Stimulated activated naive CD4-positive, alpha-beta T cell treated with Interleukin-2 at 50 U/mL for 16 hours (primary cell): ENCODE results near the gene CDKAL1.
"Not testable (repeated sequence)": the region's sequence is repeated elsewhere in the genome, so short reads cannot be mapped to it uniquely, and the experiment has no call there.

ENCODE experiments used
- DNase-seq: peaks from one replicate; lab custom pipeline; 2025; lab: John Stamatoyannopoulos, UW

CDKAL1 gene

DNA sequence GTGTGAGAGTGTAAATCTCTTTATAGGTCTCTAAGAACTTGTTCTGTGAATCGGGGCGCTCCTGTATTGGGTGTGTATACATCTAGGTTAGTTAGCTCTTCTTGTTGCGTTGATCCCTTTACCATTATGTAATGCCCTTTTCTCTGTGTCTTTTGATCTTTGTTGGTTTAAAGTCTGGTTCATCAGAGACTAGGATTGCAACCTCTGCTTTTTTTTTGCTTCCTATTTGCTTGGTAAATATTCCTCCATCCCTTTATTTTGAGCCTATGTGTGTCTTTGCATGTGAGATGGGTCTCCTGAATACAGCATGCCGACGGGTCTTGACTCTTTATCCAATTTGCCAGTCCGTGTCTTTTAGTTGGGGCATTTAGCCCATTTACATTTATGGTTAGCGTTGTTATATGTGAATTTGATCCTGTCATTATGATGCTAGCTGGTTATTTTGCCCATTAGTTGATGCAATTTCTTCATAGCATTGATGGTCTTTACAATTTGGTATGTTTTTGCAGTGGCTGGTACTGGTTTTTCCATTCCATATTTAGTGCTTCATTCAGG lies 60.1 kb downstream of the CDKAL1 start:
- not testable (repeated sequence) for DNase-seq

DNA sequence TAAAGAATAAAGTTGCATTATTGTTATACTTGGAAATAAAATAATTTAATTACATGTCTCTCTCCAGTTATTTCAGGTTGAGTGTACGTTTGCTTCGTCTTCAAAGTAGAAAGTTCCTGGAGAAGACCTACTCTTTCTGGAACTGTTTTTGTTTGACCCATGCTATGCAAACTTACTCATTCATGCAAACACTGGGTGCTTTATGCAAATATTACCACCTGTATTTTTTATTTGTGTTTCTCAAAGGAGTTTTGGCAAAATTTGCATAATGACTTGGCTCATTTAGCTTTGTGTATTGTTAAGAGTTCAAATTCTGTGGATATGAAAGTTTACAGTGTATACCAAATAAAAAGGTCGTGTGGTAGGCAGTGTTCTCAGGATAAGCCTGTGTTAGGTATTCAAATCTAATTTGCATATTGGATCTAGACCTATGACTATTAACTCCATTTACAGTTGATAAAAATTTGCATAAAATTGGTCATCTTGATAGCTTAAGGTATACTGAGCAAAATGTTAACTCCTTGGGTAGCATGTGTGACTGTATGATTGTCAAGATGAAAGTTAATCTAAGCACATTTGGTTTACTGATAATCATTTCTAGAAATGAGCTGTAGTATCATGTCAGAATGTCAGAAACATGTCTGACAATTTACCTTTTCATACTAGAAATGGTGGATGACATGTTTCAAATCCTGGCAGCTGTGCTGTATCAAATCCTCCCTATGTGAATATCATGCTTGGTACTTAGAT lies 65.2 kb downstream of the CDKAL1 start:
- DNase-seq, result no peak

DNA sequence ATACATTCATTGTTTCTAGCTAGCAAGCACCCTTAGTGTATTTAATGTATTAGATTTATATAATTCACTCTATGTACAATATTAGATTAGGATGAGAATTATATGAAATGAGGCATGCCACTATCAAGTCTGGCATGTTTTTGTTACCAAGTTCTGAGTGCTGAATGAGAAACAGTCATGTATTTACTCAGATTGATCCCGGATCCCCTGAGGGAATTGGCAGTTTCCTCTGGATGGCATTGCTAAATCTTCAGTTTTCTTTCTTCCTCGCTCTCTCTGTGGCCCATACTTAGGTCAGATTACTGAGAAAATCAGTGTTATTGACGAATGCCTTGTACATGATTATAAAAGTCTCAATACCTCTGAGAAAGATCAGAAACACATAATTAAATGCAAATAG lies 66.6 kb downstream of the CDKAL1 start:
- no peak for DNase-seq

DNA sequence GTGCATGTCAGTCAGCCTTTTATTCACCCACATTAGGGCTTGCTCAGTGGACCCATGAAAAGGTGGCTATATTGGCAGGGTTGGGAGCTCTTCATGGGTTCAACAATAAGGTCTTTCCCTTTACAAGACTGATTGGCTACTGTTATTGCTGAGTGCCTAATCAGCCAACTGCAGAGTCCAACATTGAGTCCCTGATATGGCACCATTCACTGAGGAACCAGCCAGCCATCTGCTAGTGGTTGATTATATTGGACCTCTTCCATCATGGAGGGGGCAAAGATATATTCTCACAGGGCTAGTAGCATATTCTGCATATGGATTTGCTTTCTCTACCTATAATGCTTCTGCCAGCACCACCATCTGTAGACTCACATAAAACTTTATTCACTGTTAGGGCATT lies 69.9 kb downstream of the CDKAL1 start:
- no peak for DNase-seq

DNA sequence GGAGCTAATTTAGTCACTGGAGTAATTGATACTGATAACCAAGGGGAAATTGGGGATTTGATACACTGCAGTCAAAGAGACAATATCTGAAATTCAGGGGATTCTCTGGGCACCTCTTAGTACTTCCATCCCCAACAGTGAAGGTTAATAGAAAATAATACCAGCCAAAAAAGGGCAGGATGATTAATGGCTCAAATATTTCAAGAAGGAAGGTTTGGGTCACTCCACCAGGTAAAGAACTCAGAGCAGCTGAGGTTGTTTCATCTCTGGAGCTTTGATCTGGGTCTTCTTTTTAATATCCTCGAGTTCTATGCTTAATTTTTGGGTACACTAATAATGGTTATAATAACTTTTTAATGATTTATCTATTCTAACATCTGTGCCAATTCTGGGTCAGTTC lies 70.8 kb downstream of the CDKAL1 start:
- no peak for DNase-seq

DNA sequence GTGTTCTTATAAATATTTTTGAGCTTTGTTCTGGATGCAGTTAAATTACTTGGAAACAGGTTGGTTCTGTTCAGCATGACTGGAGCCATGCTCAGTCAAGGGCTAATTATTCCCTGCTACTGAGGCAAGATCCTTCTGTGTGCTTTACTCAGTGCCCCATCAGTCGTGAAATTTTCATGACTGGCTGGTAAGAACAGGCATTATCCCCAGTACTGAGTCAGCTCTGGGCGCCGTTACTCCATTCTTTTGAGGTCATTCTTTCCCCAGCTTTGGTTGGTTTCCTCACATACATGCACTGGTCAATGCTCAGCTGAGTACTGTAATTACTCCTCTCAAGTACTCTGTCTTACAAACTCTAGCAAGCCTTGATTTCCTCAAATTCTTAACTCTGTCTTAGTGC lies 71.3 kb downstream of the CDKAL1 start:
- no peak for DNase-seq

DNA sequence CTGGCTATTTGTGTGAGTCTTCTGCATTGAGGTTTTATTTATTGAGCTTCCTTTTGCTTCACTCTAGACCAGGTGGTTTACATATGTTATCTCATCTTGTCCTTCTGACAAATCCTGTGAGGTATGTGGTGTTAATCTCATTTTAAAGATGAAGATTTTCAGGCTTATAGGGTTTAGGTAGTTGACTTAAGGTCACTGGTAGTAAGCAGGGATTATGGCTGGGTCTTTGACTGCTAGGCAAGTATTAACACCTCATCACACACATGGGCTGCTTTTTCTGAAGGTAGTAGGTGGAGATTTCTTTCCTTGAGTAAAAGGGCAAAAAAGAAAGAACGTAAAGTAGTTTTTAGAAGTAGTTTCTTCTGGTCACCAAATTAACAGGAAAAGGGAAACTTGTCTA lies 72.6 kb downstream of the CDKAL1 start:
- DNase-seq, result no peak

DNA sequence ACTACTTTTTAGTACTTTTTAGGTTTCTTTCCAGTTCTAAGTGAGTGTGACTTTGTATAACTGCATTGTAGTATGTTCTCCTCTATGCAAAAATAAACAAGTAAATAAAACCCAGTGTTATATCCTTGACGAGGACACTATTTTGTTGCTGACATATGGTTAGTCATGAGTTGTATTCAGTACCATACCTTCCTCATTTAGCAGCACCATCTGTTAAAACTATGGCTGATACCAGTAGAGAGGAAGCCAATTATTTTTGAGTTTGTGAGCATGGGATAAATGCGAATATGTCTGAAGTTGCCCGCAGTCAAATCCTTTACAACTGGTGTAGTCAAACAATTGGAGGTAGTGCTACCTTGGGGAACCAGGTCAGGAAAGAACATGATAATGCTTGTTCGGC lies 74.1 kb downstream of the CDKAL1 start:
- DNase-seq, result no peak

DNA sequence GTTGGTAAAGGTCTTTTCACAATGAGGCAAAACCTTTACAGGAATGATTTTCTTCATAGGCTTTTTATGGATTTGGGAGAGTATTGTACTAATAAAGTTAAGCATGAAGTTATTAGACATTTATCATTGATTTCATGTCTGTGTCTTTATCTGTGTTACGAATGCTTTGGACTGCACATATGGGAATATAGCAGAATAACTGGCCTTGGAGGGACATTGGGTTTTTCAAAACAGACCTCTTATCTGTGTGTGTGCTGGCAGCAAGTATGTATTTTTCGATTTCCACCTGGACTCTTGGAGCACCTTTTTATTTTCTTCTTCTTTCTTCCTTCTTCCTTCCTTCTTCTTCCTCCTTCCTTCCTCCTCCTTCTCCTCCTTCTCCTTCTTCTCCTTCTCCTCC lies 74.6 kb downstream of the CDKAL1 start:
- DNase-seq, result no peak

DNA sequence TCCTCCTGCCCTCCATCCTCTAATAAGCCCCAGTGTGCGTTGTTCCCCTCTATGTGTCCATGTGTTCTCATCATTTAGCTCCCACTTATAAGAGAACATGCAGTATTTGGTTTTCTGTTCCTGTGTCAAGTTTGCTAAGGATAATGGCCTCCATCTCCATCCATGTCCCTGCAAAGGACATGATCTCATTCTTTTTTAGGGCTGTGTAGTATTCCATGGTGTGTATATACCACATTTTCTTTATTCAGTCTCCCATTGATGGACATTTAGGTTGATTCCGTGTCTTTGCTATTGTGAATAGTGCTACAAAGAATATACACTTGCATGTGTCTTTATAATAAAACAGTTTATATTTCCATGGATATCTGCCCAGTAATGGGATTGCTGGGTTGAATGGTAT lies 75.7 kb downstream of the CDKAL1 start:
- DNase-seq, result not testable (repeated sequence)

DNA sequence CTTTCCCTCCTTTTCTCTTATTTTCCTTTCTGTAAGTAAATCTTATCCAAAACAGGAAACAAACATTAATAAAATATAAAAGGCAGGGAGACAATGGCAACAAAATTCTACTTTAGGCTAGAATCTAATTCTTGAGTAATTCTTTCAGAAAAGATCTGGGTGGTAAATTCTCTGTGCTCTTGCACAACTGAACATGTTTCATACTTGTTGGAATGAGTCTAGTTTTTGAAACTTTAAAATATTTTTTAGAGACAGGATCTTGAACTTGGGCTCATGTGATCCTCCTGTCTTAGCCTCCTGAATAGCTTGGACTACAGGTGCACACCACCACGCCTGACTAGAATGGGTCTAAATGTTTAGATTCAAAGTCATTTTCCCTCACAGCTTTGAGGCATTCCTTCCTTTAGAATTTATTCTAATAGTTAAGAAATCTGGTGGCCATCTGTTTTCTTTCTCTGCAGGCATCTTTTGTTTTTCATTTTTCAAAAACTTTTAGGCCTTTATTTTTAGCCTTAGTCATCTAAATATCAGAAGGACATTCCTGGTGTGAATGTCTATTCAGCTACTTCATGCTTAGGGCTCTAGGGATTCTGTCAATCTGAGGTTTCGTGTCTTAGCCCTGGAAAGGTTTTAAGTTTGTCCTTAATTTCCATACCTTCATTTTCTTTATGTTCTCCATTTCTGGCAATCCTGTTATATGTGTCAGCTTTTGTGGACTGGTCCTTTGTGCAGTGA lies 76.5 kb downstream of the CDKAL1 start:
- DNase-seq, result no peak

DNA sequence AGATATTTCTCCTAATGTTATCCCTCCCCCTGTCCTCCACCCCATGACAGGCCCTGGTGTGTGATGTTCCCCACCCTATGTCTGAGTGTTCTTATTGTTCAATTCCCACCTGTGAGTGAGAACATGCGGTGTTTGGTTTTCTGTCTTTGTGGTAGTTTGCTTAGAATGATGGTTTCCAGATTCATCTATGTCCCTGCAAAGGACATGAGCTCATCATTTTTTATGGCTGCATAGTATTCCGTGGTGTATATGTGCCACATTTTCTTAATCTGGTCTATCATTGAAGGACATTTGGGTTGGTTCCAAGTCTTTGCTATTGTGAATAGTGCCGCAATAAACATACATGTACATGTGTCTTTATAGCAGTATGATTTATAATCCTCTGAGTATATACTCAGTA lies 83.3 kb downstream of the CDKAL1 start:
- DNase-seq, result not testable (repeated sequence)

DNA sequence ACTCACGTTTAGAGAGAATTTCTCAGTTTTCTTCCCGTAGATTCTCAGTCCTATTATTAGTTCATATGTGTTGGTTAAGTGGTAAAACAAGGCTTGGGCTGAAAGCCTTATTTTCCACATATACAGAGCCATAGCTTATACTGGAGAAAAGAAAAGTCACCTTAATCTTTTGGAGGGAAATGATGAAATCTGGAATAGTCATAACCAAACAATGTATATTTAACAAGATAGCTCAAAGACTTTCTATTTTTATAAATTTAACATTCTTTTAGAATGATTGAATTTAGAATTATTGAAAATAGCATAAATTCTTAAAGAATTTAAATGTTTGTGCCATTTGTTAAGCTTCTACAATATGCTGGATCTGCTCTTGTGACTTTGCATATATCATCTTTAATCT lies 85.8 kb downstream of the CDKAL1 start:
- DNase-seq, result no peak

DNA sequence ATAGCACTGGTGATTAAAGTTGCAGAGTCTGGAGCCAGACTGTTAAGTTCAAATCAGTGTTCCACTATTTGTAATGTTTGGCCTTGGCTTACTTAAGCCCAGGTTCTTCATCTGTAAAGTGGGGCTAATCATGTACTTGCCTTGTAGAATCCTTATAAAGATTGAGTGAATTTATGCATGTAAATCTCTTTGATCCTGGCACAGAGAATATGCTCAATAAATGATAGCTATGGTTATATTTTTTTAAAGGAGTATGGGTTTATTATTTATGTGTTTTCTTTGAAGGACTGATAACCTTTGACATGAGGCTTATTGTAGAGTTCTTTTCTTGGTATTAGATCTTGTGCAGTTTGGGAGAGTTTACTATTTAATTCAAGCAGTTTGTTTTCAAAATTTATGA lies 89.5 kb downstream of the CDKAL1 start:
- no peak for DNase-seq

DNA sequence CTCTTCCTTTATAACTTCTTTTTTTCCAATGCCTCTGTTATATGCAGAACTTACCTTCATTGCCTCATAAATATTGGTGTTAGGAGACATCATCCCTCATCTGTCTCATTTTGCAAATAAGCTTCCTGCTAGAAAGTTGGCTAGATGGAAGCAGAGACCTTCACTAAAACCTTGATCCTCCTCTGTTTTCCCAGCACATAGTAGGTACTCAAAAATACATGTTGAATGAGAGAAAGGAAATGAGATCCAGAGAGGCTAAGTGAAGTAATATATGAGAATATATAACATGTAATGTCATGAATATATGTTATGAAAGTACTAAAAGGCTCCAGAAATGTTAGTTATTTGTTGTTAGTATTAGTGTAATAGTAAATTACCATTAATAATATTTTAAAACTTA lies 91.9 kb downstream of the CDKAL1 start:
- DNase-seq, result no peak

DNA sequence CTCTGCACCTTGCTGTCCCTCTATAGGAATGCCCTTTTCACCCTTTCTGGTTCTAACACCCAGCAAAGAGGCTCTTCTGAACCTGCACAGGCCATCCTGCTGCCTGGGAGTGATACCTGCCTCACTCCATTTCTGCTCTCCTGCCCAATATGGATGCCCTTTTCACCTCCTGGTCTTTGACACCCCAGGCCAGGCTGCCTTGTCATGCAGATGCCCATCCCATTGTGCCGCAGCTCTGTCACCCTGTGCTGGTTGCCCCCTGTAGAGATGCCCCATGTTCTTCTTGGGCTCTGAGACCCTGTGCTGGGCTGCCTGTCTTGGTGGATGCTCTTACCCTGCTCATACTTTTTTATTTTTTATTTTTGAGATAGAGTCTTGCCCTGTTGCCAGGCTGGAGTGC lies 95.3 kb downstream of the CDKAL1 start:
- DNase-seq, result no peak

DNA sequence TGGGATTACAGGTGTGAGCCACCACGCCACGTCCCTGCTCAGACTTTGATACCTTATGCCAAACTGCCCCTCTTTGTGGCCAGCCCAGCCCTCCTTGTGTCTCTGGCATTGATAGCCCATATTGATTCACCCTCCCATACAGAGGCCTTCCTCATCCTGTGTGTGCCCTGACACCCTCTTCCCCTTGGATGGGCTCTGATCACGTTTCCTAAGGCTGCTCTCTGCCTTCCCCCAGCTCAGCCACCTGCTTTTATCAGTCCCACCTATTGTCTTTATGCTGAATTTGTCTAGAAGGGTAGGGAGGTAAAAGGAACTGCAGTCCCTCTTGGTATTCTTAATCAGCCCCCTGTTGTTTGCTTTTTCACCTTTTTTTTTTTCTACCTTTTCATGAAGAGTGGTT lies 95.9 kb downstream of the CDKAL1 start:
- no peak for DNase-seq

DNA sequence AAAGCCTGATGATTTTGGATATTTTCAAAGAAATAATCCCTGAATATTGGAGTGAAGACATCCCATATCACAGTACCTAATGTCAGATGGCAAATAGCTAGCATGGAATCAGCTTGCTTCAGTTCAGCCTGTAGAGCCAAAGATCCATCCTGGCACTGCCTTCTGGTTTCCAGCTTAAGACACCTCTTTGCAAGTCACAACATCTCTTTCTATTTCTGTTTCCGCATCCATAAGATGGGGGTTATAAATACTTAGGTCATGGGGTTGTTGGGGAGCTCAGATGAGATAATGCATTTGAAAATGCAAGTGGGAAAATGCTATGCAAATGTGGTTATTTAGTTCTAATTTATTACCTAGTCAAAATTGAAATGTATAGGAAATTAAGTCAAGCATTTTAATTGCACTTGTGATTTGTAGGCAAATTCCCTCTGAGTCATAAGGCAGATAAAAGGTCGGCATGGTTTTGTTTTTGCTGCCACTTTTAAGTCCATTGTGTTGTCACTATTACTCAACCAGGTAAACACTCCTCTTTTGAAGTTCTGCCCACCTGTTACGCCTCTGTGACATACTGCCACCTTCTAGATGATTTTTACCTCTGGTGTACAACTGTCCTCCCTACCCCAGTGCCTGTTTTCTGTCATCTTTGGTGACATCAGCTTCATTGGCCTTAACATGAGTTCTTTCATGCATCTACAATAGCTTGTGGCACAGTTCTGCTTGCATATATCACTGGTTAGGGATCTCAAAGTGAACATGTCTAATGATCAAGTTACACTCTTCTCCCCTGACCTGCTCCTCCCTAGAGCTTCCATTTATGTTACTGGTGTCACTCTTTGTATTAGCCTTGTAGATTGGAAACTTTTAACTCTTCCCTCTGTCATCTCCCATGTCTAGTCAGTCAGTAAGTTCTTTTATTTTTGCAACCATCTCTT lies 96.6 kb downstream of the CDKAL1 start:
- DNase-seq, result no peak

DNA sequence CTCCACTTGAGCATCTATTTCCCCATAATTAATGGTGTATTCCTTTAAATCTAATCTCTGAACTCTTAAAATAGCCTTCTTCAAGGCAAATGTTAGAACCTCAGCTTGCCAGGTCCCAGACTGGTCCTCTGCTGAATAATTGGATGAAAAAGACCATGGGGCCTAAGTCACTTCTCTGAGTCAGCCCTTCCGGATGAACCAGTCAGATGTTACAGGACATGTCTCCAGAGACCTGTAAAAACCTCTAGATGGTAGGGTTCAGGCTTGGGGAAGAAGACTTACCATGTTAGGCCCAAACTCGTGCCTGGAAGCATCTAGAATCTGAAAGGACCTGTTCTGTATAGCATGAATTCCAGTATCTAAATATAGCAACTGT lies 97.3 kb downstream of the CDKAL1 start:
- no peak for DNase-seq

DNA sequence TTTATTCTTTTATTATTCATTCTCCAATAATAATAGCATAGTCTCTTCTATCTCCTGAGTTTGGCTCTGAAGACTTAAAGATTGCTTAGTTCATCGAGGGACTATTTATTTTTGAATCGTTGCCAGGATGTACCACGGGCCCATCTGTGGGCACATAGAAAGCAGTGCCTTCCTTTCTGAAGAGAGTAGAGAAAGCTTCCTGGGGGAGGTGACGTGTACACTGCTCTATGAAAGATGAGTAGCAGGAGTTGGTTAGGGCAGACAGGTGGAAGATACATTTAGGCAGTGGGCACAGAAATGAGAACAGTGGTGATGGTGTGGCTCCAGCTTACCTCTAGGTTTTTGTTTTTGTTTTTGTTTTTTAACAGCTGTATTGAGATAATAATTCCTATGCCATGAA lies 98.4 kb downstream of the CDKAL1 start:
- DNase-seq, result no peak

DNA sequence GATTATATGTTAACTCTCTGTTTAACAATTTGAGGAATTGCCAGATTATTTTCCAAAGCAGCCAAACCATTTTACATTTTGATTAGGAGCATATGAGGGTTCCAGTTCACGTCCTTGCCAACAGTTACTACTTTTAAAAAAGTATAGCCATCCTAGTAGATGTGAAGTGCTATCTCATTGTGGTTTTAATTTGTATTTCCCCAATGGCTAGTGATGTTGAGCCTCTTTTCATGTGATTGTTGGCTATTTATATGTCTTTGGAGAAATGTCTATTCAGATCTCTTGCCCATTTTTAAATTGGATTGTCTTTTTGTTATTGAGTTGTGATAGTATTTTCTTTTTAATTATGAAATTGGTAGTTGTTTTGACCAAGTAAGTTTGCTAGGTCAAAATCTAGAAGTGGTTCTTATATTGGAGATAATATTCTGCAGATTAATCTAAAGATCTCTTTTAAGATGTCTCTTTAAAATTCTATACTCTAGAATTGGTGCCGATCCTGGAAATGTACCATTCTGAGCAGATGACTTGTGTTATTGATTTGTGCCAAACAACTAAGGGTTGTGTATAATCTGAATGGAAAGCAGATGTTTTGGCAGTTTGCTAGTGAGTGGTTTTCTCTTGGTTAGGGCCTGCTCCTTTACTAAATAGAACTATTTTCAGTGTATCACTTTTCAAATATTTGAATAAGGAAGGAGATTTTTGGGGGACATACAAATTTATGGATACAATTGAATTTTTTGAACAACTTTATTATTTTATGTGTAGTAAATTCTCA lies 99.5 kb downstream of the CDKAL1 start:
- no peak for DNase-seq

DNA sequence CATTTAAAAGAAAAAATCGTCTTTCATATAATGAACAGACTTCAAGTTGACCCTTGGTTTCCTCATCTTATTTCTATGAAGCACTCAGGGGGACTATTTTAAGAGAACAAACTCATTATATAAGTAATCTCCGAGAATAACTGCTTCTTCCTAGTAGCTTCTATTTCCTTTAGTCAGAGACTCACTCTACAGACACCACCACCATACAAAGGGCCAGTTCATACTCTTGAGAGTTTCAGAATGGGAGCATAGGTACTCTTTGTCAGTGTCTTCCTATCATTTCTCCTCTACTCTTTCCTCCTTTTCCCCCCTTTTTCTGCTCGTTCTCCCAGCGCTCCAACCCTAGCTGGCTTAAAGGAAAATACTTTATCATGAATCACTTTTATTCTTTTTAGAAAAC lies 104.9 kb downstream of the CDKAL1 start:
- no peak for DNase-seq
